ENCODE data around the gene CAV2.
"Not testable (repeated sequence)": the region's sequence is repeated elsewhere in the genome, so short reads cannot be mapped to it uniquely, and the experiment has no call there.

Gene CAV2, protein sequence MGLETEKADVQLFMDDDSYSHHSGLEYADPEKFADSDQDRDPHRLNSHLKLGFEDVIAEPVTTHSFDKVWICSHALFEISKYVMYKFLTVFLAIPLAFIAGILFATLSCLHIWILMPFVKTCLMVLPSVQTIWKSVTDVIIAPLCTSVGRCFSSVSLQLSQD

GRCh38 chr7:116499168-116500077, at the start of gene CAV2:
Gene CAV2, plus strand, starts transcription at chr7:116499738. Its CDS starts 44 bp downstream, at chr7:116499782.
- DNase-seq: peak; percentile 11

DNA sequence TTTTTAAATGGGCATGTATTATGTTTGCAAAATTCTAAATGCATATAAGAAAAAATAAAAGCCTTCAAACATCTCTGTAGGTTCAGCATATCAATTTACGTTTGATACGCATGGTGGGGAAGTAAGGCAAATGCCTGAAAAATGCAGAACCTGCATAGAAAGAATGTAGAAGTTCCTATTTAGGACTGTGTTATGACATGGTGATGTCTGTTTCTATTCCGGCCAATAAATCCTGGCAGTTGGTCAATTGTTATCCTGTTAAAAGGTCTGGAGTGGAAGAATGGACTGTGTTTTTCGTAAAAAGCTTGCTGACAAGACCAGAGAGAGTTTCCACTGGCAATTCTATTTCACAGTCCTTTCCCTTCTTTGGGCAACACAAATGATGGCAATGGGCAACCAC, 49.6 kb upstream of the CAV2 start:
- no peak for DNase-seq

GRCh38 chr7:116451957-116452729, 47.4 kb upstream of the CAV2 start:
- no peak for DNase-seq

- DNase-seq: no peak
Measured at GRCh38 chr7:116454377-116454776, 45.2 kb upstream of the CAV2 start.

DNA sequence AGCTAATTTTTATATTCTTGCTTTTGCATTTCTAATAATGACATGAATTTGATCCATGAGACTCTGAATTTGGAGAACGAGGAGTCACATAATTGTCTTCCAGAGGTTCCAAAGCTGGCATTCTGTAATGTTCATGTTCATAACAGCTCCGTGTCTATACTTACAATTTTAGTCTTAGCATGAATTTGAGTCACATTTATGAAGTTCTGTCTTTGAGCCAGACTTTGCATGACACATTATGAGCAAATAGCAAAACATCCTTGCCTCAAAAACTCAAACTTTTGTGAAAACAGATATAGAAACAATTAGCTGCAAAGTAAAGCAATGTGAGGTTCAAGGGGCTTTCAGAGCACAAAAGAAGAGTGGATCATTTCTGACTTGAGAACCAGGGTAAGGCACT, 44.5 kb upstream of the CAV2 start:
- no peak for DNase-seq

DNA sequence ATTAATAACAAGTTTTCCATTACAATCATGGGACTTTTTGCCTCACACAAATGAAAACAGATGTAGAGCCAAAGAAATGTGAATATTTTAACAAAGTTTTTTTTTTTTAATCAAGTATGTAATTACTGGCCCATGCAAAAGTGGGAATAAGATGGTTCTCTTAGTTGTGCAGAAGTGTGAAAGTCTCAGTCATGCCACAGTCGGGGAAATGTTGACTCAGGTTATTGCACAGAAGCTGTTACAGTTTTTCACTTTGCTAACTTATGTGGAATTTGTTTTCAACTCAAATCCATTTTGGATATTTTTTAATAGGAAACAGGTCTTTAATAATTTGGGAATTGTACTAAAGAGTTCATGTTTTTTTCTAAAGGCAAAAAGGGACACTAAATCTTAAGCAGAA, 44.0 kb upstream of the CAV2 start:
- no peak for DNase-seq

- no peak for DNase-seq
Measured at GRCh38 chr7:116461500-116461899, 38.0 kb upstream of the CAV2 start.

GRCh38 chr7:116463956-116464355, 35.6 kb upstream of the CAV2 start:
- no peak for DNase-seq

GRCh38 chr7:116464375-116464774, 35.2 kb upstream of the CAV2 start:
- DNase-seq: no peak

DNA sequence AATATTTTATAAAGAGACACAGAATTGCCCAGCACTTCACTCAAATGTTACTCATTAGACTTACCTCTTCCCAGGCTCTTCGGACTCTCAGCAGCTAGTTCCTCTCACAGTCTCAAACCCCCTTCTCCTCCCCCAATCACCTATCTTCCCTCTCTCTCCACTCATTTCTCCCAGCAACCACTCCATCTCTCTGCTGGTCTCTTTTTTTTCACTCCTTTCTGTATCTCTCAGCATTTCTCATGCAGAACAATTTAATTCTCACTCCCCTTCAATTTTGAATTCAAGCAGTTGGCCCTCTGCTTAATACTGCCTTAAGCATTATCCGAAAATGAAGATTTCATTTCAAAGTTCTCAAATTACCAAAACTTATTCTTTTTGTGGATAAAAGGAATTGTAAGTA, 34.4 kb upstream of the CAV2 start:
- DNase-seq: no peak

DNA sequence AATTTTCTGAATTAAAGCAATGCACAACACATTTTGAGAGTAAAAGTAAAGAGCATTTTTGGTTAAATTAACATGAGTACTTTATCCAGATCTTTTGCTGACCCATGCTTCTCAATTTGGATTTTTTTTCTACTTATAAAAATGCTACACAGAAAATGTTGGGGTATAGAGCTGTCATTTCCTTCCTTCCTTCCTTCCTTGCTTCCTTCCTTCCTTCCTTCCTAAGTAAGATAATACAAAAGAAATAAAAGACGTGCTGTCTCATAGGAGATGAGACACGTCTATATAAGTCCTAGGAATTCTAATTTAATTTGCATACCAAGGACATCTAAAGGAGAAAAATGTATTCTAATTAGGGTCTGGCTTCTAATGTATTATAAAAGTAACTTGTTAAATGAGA, 31.0 kb upstream of the CAV2 start:
- no peak for DNase-seq

DNA sequence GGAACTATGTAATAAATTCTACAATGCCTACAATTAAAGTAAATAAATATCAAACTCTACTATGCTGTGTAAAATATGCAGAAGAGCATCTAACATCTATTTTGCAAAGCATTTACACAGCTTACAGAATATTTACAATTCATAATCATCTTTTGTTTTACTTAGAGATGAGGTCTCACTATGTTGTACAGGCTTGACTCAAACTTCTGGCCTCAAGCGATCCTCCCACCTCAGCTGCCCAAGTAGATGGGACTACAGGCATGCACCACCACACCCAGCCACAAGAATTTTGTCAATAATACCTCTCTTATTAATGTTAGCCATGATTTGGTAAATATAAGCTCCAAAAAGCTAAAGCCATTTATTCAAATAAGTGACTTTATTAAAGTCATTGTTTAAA, 21.9 kb upstream of the CAV2 start:
- no peak for DNase-seq

DNA sequence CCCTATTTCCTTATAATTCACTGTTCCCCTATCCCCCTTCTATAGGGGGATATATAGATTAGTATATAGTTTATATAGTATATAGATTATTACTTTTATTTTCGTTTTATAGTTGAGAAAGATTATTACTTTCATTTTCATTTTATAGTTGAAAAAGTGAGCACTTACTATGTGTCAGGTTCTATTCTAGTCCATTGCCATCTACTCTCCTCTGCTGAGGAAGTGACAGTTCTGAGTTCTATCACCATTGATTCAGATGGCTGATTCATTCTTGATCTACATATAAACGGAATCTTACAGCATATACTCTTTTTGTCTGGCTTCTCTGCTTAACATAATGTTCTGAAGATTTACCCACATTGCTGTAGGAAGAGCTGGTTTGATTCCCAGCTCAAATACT, 20.7 kb upstream of the CAV2 start:
- DNase-seq: no peak

DNA sequence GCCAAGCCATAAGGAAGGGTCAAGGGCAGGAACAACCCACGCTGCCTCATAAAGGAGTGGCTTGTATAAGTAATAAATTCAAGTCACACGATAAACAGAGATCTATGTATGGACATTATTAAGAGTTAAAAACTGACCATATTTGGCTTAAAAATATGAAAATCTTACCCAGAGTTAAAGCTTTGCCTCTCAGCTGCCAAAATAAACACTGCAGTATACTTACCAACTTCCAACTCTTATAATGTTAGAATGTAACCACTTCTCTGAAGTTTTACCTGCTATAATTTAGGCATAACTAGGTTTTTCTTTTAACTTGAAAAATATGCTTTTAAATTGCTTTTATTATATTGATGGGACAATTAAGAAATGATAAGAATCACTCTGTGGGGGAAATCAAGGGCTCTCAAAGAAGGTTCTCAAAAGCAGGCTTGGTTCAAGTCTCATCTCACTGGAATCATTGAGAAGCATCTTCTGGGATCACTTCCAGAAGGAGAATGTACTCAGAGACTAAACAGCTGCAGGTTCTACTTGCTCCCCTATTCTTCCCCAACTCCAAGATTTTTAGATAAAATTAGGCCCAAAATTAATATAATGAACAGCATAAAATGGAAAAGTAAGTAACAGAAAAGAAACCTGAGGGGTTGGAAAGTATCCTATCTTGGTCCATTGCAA, 16.1 kb upstream of the CAV2 start:
- DNase-seq: no peak

DNA sequence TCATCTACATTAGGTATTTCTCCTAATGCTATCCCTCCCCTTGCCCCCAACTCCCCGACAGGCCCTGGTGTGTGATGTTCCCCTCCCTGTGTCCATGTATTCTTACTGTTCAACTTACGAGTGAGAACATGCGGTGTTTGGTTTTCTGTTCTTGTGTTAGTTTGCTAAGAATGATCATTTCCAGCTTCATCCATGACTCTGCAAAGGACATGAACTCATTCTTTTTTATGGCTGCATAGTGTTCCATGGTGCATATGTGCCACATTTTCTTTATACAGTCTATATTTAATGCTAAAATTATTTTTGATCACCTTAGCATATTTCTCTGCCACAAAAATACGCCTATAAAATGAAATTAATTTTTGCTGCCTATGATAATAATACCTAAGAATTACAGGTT, 15.1 kb upstream of the CAV2 start:
- DNase-seq: not testable (repeated sequence)

- DNase-seq: no peak
Measured at GRCh38 chr7:116487907-116488521, 11.5 kb upstream of the CAV2 start.

GRCh38 chr7:116490351-116490750, 9.2 kb upstream of the CAV2 start:
- DNase-seq: no peak

GRCh38 chr7:116491887-116492653, 7.5 kb upstream of the CAV2 start:
- no peak for DNase-seq

GRCh38 chr7:116492654-116493109, 6.9 kb upstream of the CAV2 start:
- no peak for DNase-seq

DNA sequence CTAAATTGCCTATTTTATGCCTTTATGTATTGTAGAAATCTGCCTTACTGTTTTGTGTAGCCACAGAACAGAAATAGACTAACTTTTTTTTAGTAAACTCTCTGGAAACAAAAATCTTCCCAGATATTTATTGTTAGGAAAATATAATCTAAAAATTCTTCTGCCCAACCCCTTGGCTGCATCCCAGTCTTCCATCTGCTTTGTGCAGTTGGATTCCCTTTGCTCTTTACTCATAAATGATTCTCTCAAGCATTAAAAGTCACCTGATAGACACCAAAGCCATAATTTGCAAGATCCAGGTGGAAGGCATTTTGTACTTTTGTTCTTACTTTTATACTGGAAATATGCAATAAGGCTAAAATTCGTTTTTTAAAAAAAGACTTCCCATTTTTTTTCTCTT, 6.1 kb upstream of the CAV2 start:
- no peak for DNase-seq

DNA sequence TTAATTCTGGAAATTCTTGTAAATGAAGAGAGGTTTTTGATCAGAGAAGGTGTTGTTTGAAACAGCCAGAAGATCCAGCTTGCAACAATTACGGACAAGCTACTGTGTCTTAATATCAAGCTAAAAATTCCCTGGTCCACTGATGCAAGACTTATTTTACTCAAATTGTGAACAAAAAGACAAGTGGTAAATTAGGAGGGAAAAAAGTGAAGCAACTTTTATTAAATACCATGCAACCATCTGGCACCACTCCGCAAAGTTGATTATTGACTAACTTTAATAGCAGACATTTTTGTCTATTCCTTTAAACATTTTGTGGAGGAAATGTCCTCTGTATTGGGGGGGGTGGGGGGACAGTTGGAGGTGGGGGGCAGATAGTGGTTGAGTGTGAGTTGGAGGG, 5.1 kb upstream of the CAV2 start:
- DNase-seq: no peak

GRCh38 chr7:116495736-116496135, 3.8 kb upstream of the CAV2 start:
- DNase-seq: no peak

Measured in stimulated activated naive CD4-positive, alpha-beta T cell treated with Interleukin-2 at 50 U/mL for 16 hours (primary cell).